ENCODE results near the gene FAM184A.
"Not testable (repeated sequence)": the region's sequence is repeated elsewhere in the genome, so short reads cannot be mapped to it uniquely, and the experiment has no call there.

FAM184A gene

GRCh38 chr6:119052292-119052889 lies 26.1 kb downstream of the FAM184A start:
- DNase-seq = no peak

- DNase-seq = no peak
These were observed 34.2 kb downstream of the FAM184A start for GRCh38 chr6:119044255-119044654.

GRCh38 chr6:119043783-119044182 lies 34.7 kb downstream of the FAM184A start:
- DNase-seq = no peak

- no peak for DNase-seq
These were observed 35.2 kb downstream of the FAM184A start for GRCh38 chr6:119043265-119043664.

- no peak for DNase-seq
These were observed 37.8 kb downstream of the FAM184A start for GRCh38 chr6:119040636-119041035.

GRCh38 chr6:119040229-119040628 lies 38.2 kb downstream of the FAM184A start:
- no peak for DNase-seq

GRCh38 chr6:119037941-119038623 lies 40.4 kb downstream of the FAM184A start:
- no peak for DNase-seq

- DNase-seq = no peak
These were observed 41.2 kb downstream of the FAM184A start for GRCh38 chr6:119037264-119037663.

GRCh38 chr6:119036081-119036480 lies 42.4 kb downstream of the FAM184A start:
- no peak for DNase-seq

- no peak for DNase-seq
These were observed 43.0 kb downstream of the FAM184A start for GRCh38 chr6:119035459-119035858.

- no peak for DNase-seq
These were observed 43.5 kb downstream of the FAM184A start for GRCh38 chr6:119034827-119035458.

GRCh38 chr6:119032428-119032827 lies 46.0 kb downstream of the FAM184A start:
- no peak for DNase-seq

GRCh38 chr6:119030759-119031158 lies 47.7 kb downstream of the FAM184A start:
- DNase-seq = no peak

- DNase-seq = no peak
These were observed 50.4 kb downstream of the FAM184A start for GRCh38 chr6:119028091-119028490.

GRCh38 chr6:119027465-119027864 lies 51.0 kb downstream of the FAM184A start:
- DNase-seq = no peak

GRCh38 chr6:119026822-119027221 lies 51.6 kb downstream of the FAM184A start:
- DNase-seq = no peak

GRCh38 chr6:119025793-119026192 lies 52.7 kb downstream of the FAM184A start:
- no peak for DNase-seq

GRCh38 chr6:119024111-119024510 lies 54.4 kb downstream of the FAM184A start:
- no peak for DNase-seq

- DNase-seq = no peak
These were observed 55.7 kb downstream of the FAM184A start for GRCh38 chr6:119022796-119023195.

GRCh38 chr6:119020597-119021561 lies 57.6 kb downstream of the FAM184A start:
- no peak for DNase-seq

GRCh38 chr6:119015165-119015564 lies 63.3 kb downstream of the FAM184A start:
- not testable (repeated sequence) for DNase-seq

- DNase-seq = no peak
These were observed 65.9 kb downstream of the FAM184A start for GRCh38 chr6:119012521-119012920.

GRCh38 chr6:119009266-119009665 lies 69.2 kb downstream of the FAM184A start:
- not testable (repeated sequence) for DNase-seq

Data from NCI-H510A (cell line).